Mesothelial cell of epicardium (in vitro differentiated cells): ENCODE results near the gene MEF2C. TPM values are rescaled to one million over a fixed set of nuclear protein-coding genes. Genes with fewer than 3 reads are reported as not detected.

ENCODE experiments used
- DNase-seq, 2 experiments: peaks; one replicate each; pipeline ENCODE4 v3.0.0; 2021; ENCODE audit warnings: low spot score in 2 of 2; ENCODE audit not compliant: unreplicated experiment in 2 of 2
- H3K27ac Mint-ChIP-seq: 2 replicates; pipeline ENCODE4 v1.8.0; 2021; ENCODE audit warnings: mixed read lengths
- H3K27me3 Mint-ChIP-seq: 2 replicates; pipeline ENCODE4 v1.8.0; 2021; ENCODE audit warnings: low read depth, mixed read lengths
- H3K36me3 Mint-ChIP-seq: 2 replicates; pipeline ENCODE4 v1.8.0; 2021; ENCODE audit warnings: mixed read lengths
- H3K4me1 Mint-ChIP-seq: 2 replicates; pipeline ENCODE4 v1.8.0; 2021; ENCODE audit warnings: mixed read lengths
- H3K4me3 Mint-ChIP-seq: 2 replicates; pipeline ENCODE4 v1.8.0; 2021; ENCODE audit warnings: mild to moderate bottlenecking, moderate library complexity, mixed read lengths
- H3K9me3 Mint-ChIP-seq: 2 replicates; pipeline ENCODE4 v1.8.0; 2021; ENCODE audit warnings: mixed read lengths
- total RNA-seq: library from RNA; stranded (reverse); gene quantifications from 3 replicates; pipeline ENCODE4 v1.2.1, GENCODE V29; 2021
- TF ChIP-seq, protein P1 (sequence below): fragments of 200-600 bp; sonication (generic); IDR thresholded peaks from one replicate; pipeline ENCODE4 v1.5.0; 2021; ENCODE audit warnings: antibody characterized with exemption; ENCODE audit not compliant: unreplicated experiment

MEF2C gene
- total RNA-seq, 1 donor from 2014 or later: 9.1 TPM

DNA sequence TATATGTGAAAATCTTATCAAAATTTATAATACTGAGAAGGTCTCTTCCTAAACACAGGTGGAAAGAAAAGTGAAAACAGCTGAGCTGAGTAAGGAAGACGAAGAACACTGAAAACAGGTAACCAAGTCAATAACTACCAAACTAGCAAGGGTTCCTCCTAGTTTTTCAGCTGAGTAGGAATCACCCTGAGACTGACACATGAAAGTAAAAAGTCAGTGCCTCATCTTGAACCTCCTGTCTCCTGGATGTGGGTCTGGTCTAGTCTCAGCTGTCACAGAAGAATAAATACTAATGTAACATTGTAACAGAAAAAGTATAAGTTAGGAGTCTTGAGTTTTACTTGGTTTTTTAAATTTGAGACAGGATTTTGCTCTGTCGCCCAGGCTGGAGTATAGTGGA lies 121.0 kb downstream of the MEF2C start:
- no peak for DNase-seq
- Mint-ChIP-seq H3K4me3 (no peak overlapping the region), H3K27me3 (no peaks in the 10 kb centered on the region), H3K9me3 (no peaks in the 10 kb centered on the region), H3K36me3 (no peaks in the 10 kb centered on the region), H3K27ac (no peak overlapping the region), H3K4me1 (peaks cover 18% of the 10 kb centered on the region)
- TF ChIP-seq, protein P1, sequence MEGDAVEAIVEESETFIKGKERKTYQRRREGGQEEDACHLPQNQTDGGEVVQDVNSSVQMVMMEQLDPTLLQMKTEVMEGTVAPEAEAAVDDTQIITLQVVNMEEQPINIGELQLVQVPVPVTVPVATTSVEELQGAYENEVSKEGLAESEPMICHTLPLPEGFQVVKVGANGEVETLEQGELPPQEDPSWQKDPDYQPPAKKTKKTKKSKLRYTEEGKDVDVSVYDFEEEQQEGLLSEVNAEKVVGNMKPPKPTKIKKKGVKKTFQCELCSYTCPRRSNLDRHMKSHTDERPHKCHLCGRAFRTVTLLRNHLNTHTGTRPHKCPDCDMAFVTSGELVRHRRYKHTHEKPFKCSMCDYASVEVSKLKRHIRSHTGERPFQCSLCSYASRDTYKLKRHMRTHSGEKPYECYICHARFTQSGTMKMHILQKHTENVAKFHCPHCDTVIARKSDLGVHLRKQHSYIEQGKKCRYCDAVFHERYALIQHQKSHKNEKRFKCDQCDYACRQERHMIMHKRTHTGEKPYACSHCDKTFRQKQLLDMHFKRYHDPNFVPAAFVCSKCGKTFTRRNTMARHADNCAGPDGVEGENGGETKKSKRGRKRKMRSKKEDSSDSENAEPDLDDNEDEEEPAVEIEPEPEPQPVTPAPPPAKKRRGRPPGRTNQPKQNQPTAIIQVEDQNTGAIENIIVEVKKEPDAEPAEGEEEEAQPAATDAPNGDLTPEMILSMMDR: no peak

DNA sequence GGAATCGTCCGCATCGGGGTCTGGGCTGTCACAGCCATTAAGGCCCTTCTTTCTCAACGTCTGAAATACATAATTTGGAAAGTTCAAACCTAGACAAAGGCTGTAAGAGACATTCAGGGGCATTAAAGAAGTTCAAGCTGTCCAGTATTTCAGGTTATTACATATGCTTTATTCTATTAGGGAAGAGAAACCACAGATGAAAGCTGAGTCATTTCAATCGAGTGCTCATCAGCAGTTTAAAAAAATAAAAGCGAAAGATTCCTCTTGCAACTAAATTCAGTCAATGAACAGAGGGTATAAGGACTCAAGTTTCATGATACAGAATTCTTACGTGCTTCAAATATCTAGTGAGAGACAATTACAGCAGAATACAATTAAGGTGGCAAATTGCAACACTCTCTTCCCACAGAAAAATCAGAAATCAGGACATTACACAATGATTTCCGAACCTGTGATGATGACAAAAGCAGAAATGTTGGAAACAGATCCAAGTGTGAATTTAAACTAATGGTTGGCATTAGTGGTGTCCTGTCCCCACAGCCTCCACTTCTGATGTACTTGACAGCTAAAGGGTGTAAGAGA lies 121.6 kb downstream of the MEF2C start:
- no peak for DNase-seq
- Mint-ChIP-seq H3K36me3 (no peaks in the 10 kb centered on the region), H3K4me1 (peaks cover 18% of the 10 kb centered on the region), H3K4me3 (no peak overlapping the region), H3K27ac (no peak overlapping the region), H3K9me3 (no peaks in the 10 kb centered on the region), H3K27me3 (no peaks in the 10 kb centered on the region)
- TF ChIP-seq, protein P1: no peak

DNA sequence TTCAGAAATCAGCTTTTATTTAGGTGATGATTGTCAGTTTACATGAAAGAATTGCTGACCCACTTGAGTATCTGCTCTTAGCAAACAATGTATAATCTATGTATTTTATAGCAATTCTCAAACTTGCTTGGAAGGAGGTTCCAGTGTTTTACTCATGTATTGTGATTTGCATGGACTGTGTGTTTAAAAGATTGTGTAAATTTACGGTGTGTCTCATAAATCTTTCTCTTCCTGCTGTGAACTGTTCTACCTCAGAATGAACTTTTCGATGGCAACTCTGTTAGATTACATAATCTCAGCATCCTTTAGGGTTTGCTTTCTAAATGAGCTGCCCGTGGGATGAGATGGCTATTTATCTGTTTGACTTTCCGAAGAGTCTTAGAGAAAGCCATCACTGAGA lies 122.5 kb downstream of the MEF2C start:
- H3K4me1 Mint-ChIP-seq: peaks cover 17% of the 10 kb centered on the region
- TF ChIP-seq, protein P1: no peak
- no peak overlapping the region for H3K27ac Mint-ChIP-seq
- no peak for DNase-seq
- H3K4me3 Mint-ChIP-seq: no peak overlapping the region
- no peaks in the 10 kb centered on the region for H3K9me3 Mint-ChIP-seq
- H3K36me3 Mint-ChIP-seq: no peaks in the 10 kb centered on the region
- H3K27me3 Mint-ChIP-seq: no peaks in the 10 kb centered on the region

DNA sequence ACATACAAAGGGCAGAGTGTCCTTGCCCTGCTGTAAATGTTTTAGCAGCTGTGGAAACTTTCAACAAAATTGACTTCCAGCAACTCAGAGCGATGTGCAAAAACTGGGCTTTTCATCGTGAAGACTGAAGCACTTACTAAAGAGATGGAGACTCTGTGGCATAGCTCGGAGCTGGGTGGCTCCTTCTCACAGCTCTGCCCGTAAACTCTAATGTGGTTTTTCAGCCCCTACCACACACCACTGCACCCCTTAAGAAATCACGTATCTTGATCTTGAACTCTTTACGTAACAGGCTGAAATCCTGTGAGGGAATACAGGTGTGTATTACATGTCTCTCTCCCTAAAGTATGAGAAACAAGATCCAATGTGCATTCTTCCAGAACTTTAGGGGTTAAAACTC lies 124.4 kb downstream of the MEF2C start:
- H3K4me3 Mint-ChIP-seq: no peak overlapping the region
- TF ChIP-seq, protein P1: no peak
- H3K36me3 Mint-ChIP-seq: no peaks in the 10 kb centered on the region
- H3K27me3 Mint-ChIP-seq: no peaks in the 10 kb centered on the region
- DNase-seq: no peak
- H3K9me3 Mint-ChIP-seq: no peaks in the 10 kb centered on the region
- peaks cover 17% of the 10 kb centered on the region for H3K4me1 Mint-ChIP-seq
- no peak overlapping the region for H3K27ac Mint-ChIP-seq

DNA sequence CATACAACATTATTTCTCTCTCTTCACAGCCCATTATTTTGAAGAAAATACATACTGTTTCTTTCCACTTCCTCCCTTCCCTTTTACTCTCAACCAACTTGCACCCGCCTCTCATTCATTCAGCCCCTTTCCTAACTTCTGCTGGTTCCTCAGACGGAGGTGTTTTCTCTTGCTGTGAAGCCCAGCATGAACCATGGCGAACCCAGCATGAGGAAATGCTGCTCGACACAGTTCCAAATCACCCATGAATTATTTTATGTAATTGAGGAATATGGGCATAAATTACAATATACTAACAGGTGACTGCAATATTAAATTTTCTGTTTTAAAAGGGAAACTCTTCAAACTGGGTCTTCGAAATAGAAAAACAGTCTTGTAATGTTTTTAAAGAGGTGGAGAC lies 124.8 kb downstream of the MEF2C start:
- Mint-ChIP-seq H3K4me1 (peaks cover 17% of the 10 kb centered on the region), H3K36me3 (no peaks in the 10 kb centered on the region), H3K4me3 (no peak overlapping the region), H3K9me3 (no peaks in the 10 kb centered on the region), H3K27me3 (no peaks in the 10 kb centered on the region), H3K27ac (no peak overlapping the region)
- DNase-seq: no peak
- TF ChIP-seq, protein P1: no peak

DNA sequence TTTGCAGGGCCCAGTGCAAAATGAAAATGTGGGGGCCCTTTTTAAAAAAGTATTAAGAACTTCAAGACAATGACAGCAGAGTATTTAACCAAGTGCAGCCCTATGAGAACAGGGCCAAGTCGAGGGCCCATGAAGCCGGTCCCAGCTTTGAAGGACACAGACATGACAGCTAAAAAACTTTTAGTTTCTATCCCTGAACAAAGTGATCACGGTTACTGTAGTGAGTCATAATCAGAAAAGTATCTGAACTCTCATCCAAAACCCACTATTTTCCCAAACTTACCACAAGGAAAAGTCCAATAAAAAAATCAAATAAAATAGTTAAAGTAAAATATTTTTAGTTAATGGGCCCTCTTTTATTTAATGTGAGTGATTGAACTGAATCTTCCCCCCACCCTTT lies 126.0 kb downstream of the MEF2C start:
- no peaks in the 10 kb centered on the region for H3K36me3 Mint-ChIP-seq
- H3K9me3 Mint-ChIP-seq: no peaks in the 10 kb centered on the region
- DNase-seq: no peak
- H3K4me1 Mint-ChIP-seq: peaks cover 17% of the 10 kb centered on the region
- H3K27ac Mint-ChIP-seq: no peak overlapping the region
- TF ChIP-seq, protein P1: no peak
- H3K4me3 Mint-ChIP-seq: no peak overlapping the region
- no peaks in the 10 kb centered on the region for H3K27me3 Mint-ChIP-seq
